ENCODE measurements around the gene PRR5. TPM values are rescaled to one million over a fixed set of nuclear protein-coding genes. Genes with fewer than 3 reads are reported as not detected.

The PRR5 gene
- total and polyA plus RNA-seq, 2 donors (not counting 1 experiment from before 2014, with no cell fraction given): 2.4 to 8.6 TPM

DNA sequence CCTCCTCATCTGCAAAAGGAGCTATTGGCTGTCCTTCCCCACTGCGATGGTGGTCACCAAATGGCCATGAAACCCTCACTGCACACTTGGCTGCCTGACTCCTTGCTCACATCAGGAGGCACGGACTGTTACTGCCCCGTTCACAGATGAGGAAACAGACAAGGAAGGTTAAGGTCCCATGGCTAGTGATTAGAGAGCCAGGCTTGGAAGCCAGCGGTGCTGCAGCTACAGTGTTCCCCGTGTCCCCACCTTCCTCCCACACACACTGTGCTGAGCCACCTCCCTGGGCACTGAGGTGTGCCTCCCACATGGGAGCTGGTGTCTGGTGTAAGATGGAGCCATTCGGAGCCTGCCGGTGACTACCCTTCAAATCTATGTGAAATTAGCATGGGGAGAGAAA lies 53.0 kb downstream of the PRR5 start:
- H2AFZ ChIP-seq (ENCODE audit: low read length): no peak overlapping the region
- no peaks in the 10 kb centered on the region for H3K79me2 ChIP-seq (ENCODE audit: control insufficient read depth, insufficient read depth, low read length)
- H3K27ac ChIP-seq (ENCODE audit: insufficient read depth, low read length): no peak overlapping the region
- no peaks in the 10 kb centered on the region for H3K9me3 ChIP-seq (ENCODE audit: control insufficient read depth, insufficient read depth, low read depth, low read length)
- H3K4me2 ChIP-seq (ENCODE audit: extremely low read depth, insufficient read depth, low read length): no peak overlapping the region
- DNase-seq (ENCODE audit: low read depth in 2 of 2): no peak
- H3K9ac ChIP-seq (ENCODE audit: insufficient read depth, low read length): no peak overlapping the region
- H3K4me1 ChIP-seq (ENCODE audit: control insufficient read depth, extremely low read depth, insufficient read depth, low read length): no peaks in the 10 kb centered on the region
- no peaks in the 10 kb centered on the region for H3K36me3 ChIP-seq (ENCODE audit: control insufficient read depth, insufficient read depth, low read length)
- H3K4me3 ChIP-seq (replicated peaks in 1 of 4; ENCODE audit: control extremely low read depth in 1 of 4, insufficient read depth in 1 of 4, low read depth in 3 of 4, low read length in 4 of 4): no peak overlapping the region
- no peak for TF ChIP-seq EZH2 (IDR thresholded peaks at IDR 0.05; ENCODE audit: low read length, missing control alignments)
- TF ChIP-seq, protein P1, sequence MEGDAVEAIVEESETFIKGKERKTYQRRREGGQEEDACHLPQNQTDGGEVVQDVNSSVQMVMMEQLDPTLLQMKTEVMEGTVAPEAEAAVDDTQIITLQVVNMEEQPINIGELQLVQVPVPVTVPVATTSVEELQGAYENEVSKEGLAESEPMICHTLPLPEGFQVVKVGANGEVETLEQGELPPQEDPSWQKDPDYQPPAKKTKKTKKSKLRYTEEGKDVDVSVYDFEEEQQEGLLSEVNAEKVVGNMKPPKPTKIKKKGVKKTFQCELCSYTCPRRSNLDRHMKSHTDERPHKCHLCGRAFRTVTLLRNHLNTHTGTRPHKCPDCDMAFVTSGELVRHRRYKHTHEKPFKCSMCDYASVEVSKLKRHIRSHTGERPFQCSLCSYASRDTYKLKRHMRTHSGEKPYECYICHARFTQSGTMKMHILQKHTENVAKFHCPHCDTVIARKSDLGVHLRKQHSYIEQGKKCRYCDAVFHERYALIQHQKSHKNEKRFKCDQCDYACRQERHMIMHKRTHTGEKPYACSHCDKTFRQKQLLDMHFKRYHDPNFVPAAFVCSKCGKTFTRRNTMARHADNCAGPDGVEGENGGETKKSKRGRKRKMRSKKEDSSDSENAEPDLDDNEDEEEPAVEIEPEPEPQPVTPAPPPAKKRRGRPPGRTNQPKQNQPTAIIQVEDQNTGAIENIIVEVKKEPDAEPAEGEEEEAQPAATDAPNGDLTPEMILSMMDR (conservative IDR thresholded peaks at IDR 0.05 in 1 of 2, IDR thresholded peaks at IDR 0.05 in 1 of 2; ENCODE audit: low read depth in 1 of 2, low read length in 2 of 2): no peak
- peaks cover 9% of the 10 kb centered on the region for H3K27me3 ChIP-seq (ENCODE audit: control insufficient read depth, insufficient read depth, low read length)
- H4K20me1 ChIP-seq (ENCODE audit: control insufficient read depth, extremely low read depth, insufficient read depth, low read length): no peaks in the 10 kb centered on the region

DNA sequence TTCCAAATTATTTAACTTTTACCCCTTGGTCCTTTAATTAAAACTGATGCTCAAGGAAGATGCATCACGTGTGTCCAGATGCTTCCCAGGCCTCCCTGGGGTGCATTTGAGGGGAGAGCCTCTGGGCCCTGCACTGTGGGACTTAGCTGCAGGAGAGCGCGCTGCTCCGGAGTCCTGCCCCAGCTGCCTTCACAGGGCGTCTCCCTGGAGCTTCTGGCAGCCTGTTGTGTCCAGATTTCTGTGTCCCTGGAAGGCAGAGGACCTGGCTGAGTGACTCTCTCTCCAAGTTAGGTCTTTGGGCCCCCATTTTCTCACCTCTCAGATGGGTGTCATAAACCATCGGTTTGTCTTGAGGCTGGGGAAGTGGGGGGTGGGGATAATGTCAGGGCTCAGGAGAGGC lies 53.4 kb downstream of the PRR5 start:
- Histone ChIP-seq H3K9me3 (ENCODE audit: control insufficient read depth, insufficient read depth, low read depth, low read length) (no peaks in the 10 kb centered on the region), H2AFZ (ENCODE audit: low read length) (no peak overlapping the region), H3K4me1 (ENCODE audit: control insufficient read depth, extremely low read depth, insufficient read depth, low read length) (no peaks in the 10 kb centered on the region), H4K20me1 (ENCODE audit: control insufficient read depth, extremely low read depth, insufficient read depth, low read length) (no peaks in the 10 kb centered on the region), H3K4me2 (ENCODE audit: extremely low read depth, insufficient read depth, low read length) (no peak overlapping the region), H3K79me2 (ENCODE audit: control insufficient read depth, insufficient read depth, low read length) (no peaks in the 10 kb centered on the region), H3K36me3 (ENCODE audit: control insufficient read depth, insufficient read depth, low read length) (no peaks in the 10 kb centered on the region), H3K9ac (ENCODE audit: insufficient read depth, low read length) (no peak overlapping the region), H3K27me3 (ENCODE audit: control insufficient read depth, insufficient read depth, low read length) (peaks cover 9% of the 10 kb centered on the region), H3K4me3 (replicated peaks in 1 of 4; ENCODE audit: control extremely low read depth in 1 of 4, insufficient read depth in 1 of 4, low read depth in 3 of 4, low read length in 4 of 4) (no peak overlapping the region), H3K27ac (ENCODE audit: insufficient read depth, low read length) (no peak overlapping the region)
- DNase-seq (ENCODE audit: low read depth in 2 of 2): no peak
- TF ChIP-seq, protein P1 (conservative IDR thresholded peaks at IDR 0.05 in 1 of 2, IDR thresholded peaks at IDR 0.05 in 1 of 2; ENCODE audit: low read depth in 1 of 2, low read length in 2 of 2): no peak

DNA sequence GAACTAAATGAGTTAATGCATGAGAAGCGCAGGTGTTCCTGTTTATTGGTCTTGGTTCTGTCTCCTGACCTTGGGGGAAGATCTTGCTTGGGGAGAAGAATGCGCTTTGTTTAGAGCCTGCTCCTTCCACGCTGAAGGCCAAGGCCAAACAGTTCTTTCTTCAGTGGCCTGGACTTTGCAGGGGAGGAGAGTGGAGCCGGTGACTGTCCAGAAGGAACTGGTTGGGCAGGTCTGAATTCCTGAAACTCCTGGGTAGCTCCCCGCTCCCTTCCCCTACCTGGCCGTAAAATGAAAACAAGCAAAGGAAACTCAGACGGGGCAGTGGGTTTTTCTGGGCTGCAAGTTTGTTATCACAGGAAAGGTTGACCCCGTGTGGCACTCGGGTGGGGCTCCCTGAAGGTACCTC lies 54.0 kb downstream of the PRR5 start:
- DNase-seq (ENCODE audit: low read depth in 2 of 2): no peak
- H3K9ac ChIP-seq (ENCODE audit: insufficient read depth, low read length): no peak overlapping the region
- no peak for TF ChIP-seq EZH2 (IDR thresholded peaks at IDR 0.05; ENCODE audit: low read length, missing control alignments)
- TF ChIP-seq, protein P1 (conservative IDR thresholded peaks at IDR 0.05 in 1 of 2, IDR thresholded peaks at IDR 0.05 in 1 of 2; ENCODE audit: low read depth in 1 of 2, low read length in 2 of 2): no peak
- H3K4me3 ChIP-seq (replicated peaks in 1 of 4; ENCODE audit: control extremely low read depth in 1 of 4, insufficient read depth in 1 of 4, low read depth in 3 of 4, low read length in 4 of 4): no peak overlapping the region
- H3K27me3 ChIP-seq (ENCODE audit: control insufficient read depth, insufficient read depth, low read length): peaks cover 9% of the 10 kb centered on the region
- no peaks in the 10 kb centered on the region for H4K20me1 ChIP-seq (ENCODE audit: control insufficient read depth, extremely low read depth, insufficient read depth, low read length)
- no peaks in the 10 kb centered on the region for H3K36me3 ChIP-seq (ENCODE audit: control insufficient read depth, insufficient read depth, low read length)
- H3K27ac ChIP-seq (ENCODE audit: insufficient read depth, low read length): no peak overlapping the region
- no peak overlapping the region for H3K4me2 ChIP-seq (ENCODE audit: extremely low read depth, insufficient read depth, low read length)
- no peaks in the 10 kb centered on the region for H3K9me3 ChIP-seq (ENCODE audit: control insufficient read depth, insufficient read depth, low read depth, low read length)
- H3K79me2 ChIP-seq (ENCODE audit: control insufficient read depth, insufficient read depth, low read length): no peaks in the 10 kb centered on the region
- no peaks in the 10 kb centered on the region for H3K4me1 ChIP-seq (ENCODE audit: control insufficient read depth, extremely low read depth, insufficient read depth, low read length)
- H2AFZ ChIP-seq (ENCODE audit: low read length): no peak overlapping the region
